IMR-90 (cell line): Measurements from ENCODE around the gene SPINT1. TPM values are rescaled to one million over a fixed set of nuclear protein-coding genes. Genes with fewer than 3 reads are reported as not detected.

ENCODE experiments used
- ATAC-seq: fragments of 200-7000 bp; cut with Tn5 transposase; 2 replicates; pipeline ENCODE4 v1.9.1; 2020; ENCODE audit warnings: low read depth, mild to moderate bottlenecking, moderate library complexity
- BruUV-seq: library from RNA; stranded (reverse); fragments of 400-500 nt; replicated peaks from 2 replicates; lab custom pipeline; 2021; lab: Mats Ljungman, UMichigan
- CTCF ChIA-PET: fragments of 300-600 bp; formaldehyde crosslinking; extraction: SDS; loops from one replicate; lab custom pipeline; 2021; ENCODE audit warnings: antibody characterized with exemption; lab: Yijun Ruan, JAX
- POLR2A ChIA-PET: fragments of 300-600 bp; sonication (Branson Sonifier 250); formaldehyde crosslinking; loops from one replicate; lab custom pipeline; 2022; ENCODE audit warnings: antibody characterized with exemption; ENCODE audit not compliant: unreplicated experiment; lab: Charles Lee
- DNase-seq: peaks from one replicate; pipeline ENCODE4 v3.0.0; 2013
- H2AFZ ChIP-seq: replicated peaks from 2 replicates; pipeline ENCODE3; 2013; ENCODE audit warnings: low read length, mild to moderate bottlenecking; ENCODE audit not compliant: poor library complexity
- H2AK5ac ChIP-seq: 2 replicates; pipeline ENCODE4 v1.6.1; 2013; ENCODE audit warnings: low read depth, low read length, inconsistent platforms
- H2AK9ac ChIP-seq: replicated peaks from 2 replicates; pipeline ENCODE3; 2013; ENCODE audit warnings: mild to moderate bottlenecking, low read depth, low read length, moderate library complexity; ENCODE audit not compliant: poor library complexity
- H2BK120ac ChIP-seq: 2 replicates; pipeline ENCODE4 v1.6.1; 2013; ENCODE audit warnings: low read depth, low read length, inconsistent platforms
- H2BK15ac ChIP-seq: 3 replicates; pipeline ENCODE4 v1.6.1; 2013; ENCODE audit warnings: low read depth, low read length, inconsistent platforms
- H2BK20ac ChIP-seq: 2 replicates; pipeline ENCODE4 v1.6.1; 2013; ENCODE audit warnings: low read depth, mild to moderate bottlenecking, inconsistent platforms, low read length, moderate library complexity
- H2BK5ac ChIP-seq: 2 replicates; pipeline ENCODE4 v1.6.1; 2013; ENCODE audit warnings: mild to moderate bottlenecking, low read depth, low read length, inconsistent platforms; ENCODE audit not compliant: poor library complexity, severe bottlenecking
- H3K14ac ChIP-seq: replicated peaks from 2 replicates; pipeline ENCODE4 v1.6.1; 2013; ENCODE audit warnings: low read depth, low read length, inconsistent platforms
- H3K18ac ChIP-seq: 2 replicates; pipeline ENCODE4 v1.6.1; 2013; ENCODE audit warnings: low read depth, low read length, control low read depth
- H3K23ac ChIP-seq: 2 replicates; pipeline ENCODE4 v1.6.1; 2013; ENCODE audit warnings: low read depth, low read length, inconsistent platforms
- H3K27ac ChIP-seq: 2 replicates; pipeline ENCODE4 v1.5.1; 2013; ENCODE audit warnings: mild to moderate bottlenecking, control low read depth, low read length; ENCODE audit not compliant: insufficient read depth
- H3K27me3 ChIP-seq: 2 replicates; pipeline ENCODE4 v1.6.1; 2013; ENCODE audit warnings: low read length; ENCODE audit not compliant: control insufficient read depth, insufficient read depth
- H3K36me3 ChIP-seq: 2 replicates; pipeline ENCODE4 v1.6.1; 2013; ENCODE audit warnings: low read length, mixed read lengths; ENCODE audit not compliant: control insufficient read depth, insufficient read depth
- H3K4ac ChIP-seq: 2 replicates; pipeline ENCODE4 v1.6.1; 2013; ENCODE audit warnings: low read depth, low read length, inconsistent platforms
- H3K4me1 ChIP-seq: 2 replicates; pipeline ENCODE4 v1.6.1; 2013; ENCODE audit warnings: low read length, mixed read lengths; ENCODE audit not compliant: control insufficient read depth, insufficient read depth
- H3K4me2 ChIP-seq: 2 replicates; pipeline ENCODE4 v1.6.1; 2013; ENCODE audit warnings: low read depth, mild to moderate bottlenecking, control low read depth, low read length, moderate library complexity
- H3K4me3 ChIP-seq: 2 replicates; pipeline ENCODE4 v1.5.1; 2013; ENCODE audit warnings: low read depth, mild to moderate bottlenecking, control low read depth, low read length, moderate library complexity; ENCODE audit not compliant: insufficient read depth
- H3K56ac ChIP-seq: 2 replicates; pipeline ENCODE4 v1.6.1; 2013; ENCODE audit warnings: low read length, inconsistent platforms; ENCODE audit not compliant: insufficient read depth; ENCODE audit errors: extremely low read depth
- H3K79me1 ChIP-seq, 2 experiments: 2 replicates each; pipeline ENCODE4 v1.6.1; 2013; ENCODE audit warnings: low read length in 2 of 2, inconsistent platforms in 1 of 2, low read depth in 1 of 2
- H3K9ac ChIP-seq: 2 replicates; pipeline ENCODE4 v1.6.1; 2013; ENCODE audit warnings: low read depth, low read length, control low read depth
- H3K9me1 ChIP-seq: 2 replicates; pipeline ENCODE4 v1.6.1; 2013; ENCODE audit warnings: low read length, inconsistent platforms; ENCODE audit not compliant: insufficient read depth
- H3K9me3 ChIP-seq: 2 replicates; pipeline ENCODE4 v1.6.1; 2013; ENCODE audit warnings: low read length; ENCODE audit not compliant: control insufficient read depth, insufficient read depth
- H4K20me1 ChIP-seq: 2 replicates; pipeline ENCODE4 v1.6.1; 2013; ENCODE audit warnings: low read length, inconsistent platforms; ENCODE audit not compliant: insufficient read depth
- H4K5ac ChIP-seq: 2 replicates; pipeline ENCODE4 v1.6.1; 2013; ENCODE audit warnings: mild to moderate bottlenecking, low read depth, low read length, control low read depth
- H4K8ac ChIP-seq, 2 experiments: 2 replicates each; pipeline ENCODE4 v1.6.1; 2013; ENCODE audit warnings: low read depth in 2 of 2, low read length in 2 of 2, control low read depth in 1 of 2, inconsistent platforms in 1 of 2
- H4K91ac ChIP-seq: 2 replicates; pipeline ENCODE4 v1.6.1; 2013; ENCODE audit warnings: low read depth, low read length, inconsistent platforms; ENCODE audit not compliant: insufficient read depth
- BHLHE40 ChIP-seq: fragments of 150-350 bp; IDR thresholded peaks from 2 replicates; pipeline ENCODE4 v1.6.1; 2016; ENCODE audit warnings: mild to moderate bottlenecking, low read depth, low read length
- CEBPB ChIP-seq: IDR thresholded peaks from 2 replicates; pipeline ENCODE4 v1.6.1; 2012; ENCODE audit warnings: low read depth, low read length, improper control_type of control experiment
- CHD1 ChIP-seq: IDR thresholded peaks from 2 replicates; pipeline ENCODE4 v1.6.1; 2012; ENCODE audit warnings: low read depth, low read length, improper control_type of control experiment
- CTCF ChIP-seq: conservative IDR thresholded peaks from 2 replicates; pipeline ENCODE4 v1.5.1; 2012; ENCODE audit warnings: mild to moderate bottlenecking, low read depth, low read length, improper control_type of control experiment
- FOS ChIP-seq: fragments of 150-350 bp; IDR thresholded peaks from 2 replicates; pipeline ENCODE4 v1.6.1; 2016; ENCODE audit warnings: low read depth, low read length
- MAFK ChIP-seq: IDR thresholded peaks from 2 replicates; pipeline ENCODE4 v1.6.1; 2012; ENCODE audit warnings: low read depth, low read length, improper control_type of control experiment
- MAZ ChIP-seq: IDR thresholded peaks from 2 replicates; pipeline ENCODE4 v1.6.1; 2012; ENCODE audit warnings: low read depth, mild to moderate bottlenecking, low read length, improper control_type of control experiment, moderate library complexity, borderline replicate concordance
- MXI1 ChIP-seq: IDR thresholded peaks from 2 replicates; pipeline ENCODE4 v1.6.1; 2012; ENCODE audit warnings: low read depth, mild to moderate bottlenecking, low read length, moderate library complexity, borderline replicate concordance
- NFE2L2 ChIP-seq: fragments of 150-350 bp; IDR thresholded peaks from 2 replicates; pipeline ENCODE4 v1.6.1; 2016; ENCODE audit warnings: low read depth, mild to moderate bottlenecking, low read length
- POLR2A ChIP-seq: IDR thresholded peaks from 2 replicates; pipeline ENCODE4 v1.6.1; 2012; ENCODE audit warnings: mild to moderate bottlenecking, low read depth, low read length
- RAD21 ChIP-seq: IDR thresholded peaks from 2 replicates; pipeline ENCODE4 v1.6.1; 2012; ENCODE audit warnings: low read length, improper control_type of control experiment
- RCOR1 ChIP-seq: IDR thresholded peaks from 2 replicates; pipeline ENCODE4 v1.6.1; 2012; ENCODE audit warnings: mild to moderate bottlenecking, low read length, improper control_type of control experiment; ENCODE audit not compliant: insufficient replicate concordance
- RFX5 ChIP-seq: IDR thresholded peaks from 2 replicates; pipeline ENCODE4 v1.8.0; 2012; ENCODE audit warnings: low read depth, mild to moderate bottlenecking, low read length, moderate library complexity
- SMC3 ChIP-seq: fragments of 150-350 bp; IDR thresholded peaks from 2 replicates; pipeline ENCODE4 v1.6.1; 2016; ENCODE audit warnings: low read depth, mild to moderate bottlenecking, antibody characterized with exemption, low read length, moderate library complexity
- USF2 ChIP-seq: fragments of 150-350 bp; IDR thresholded peaks from 2 replicates; pipeline ENCODE4 v1.6.1; 2017; ENCODE audit warnings: mild to moderate bottlenecking, antibody characterized with exemption, low read length, low read depth
- WGBS, 2 experiments: methylation state at CpG; one replicate each; pipeline versions ENCODE4 v1.1.5 to v1.1.7; 2013; ENCODE audit warnings: missing lambda C conversion rate in 2 of 2; ENCODE audit not compliant: insufficient read length in 1 of 2; ENCODE audit errors: extremely low coverage in 2 of 2; 5-methylcytosine and 5-hydroxymethylcytosine counted together
- dilution Hi-C: fragments of 300-500 bp; cut with HindIII; formaldehyde crosslinking; loops from one replicate; pipeline ENCODE4 v1.14.3; 2018; ENCODE audit warnings: low sequenced_read_pairs; ENCODE audit not compliant: unreplicated experiment
- in situ Hi-C: fragments of 300-500 bp; cut with MboI; formaldehyde crosslinking; loops from 3 replicates; pipeline ENCODE4 v1.14.3; 2019; ENCODE audit warnings: low sequenced_read_pairs, inconsistent platforms, mixed read lengths
- intact Hi-C: fragments of 100-400 bp; cut with micrococcal nuclease; formaldehyde crosslinking; loops from 2 replicates; pipeline ENCODE4 v1.10.0; 2022
- polyA plus RNA-seq, 3 experiments: library from polyadenylated mRNA; depleted of rRNA; stranded (reverse); fragments of >200 nt; gene quantifications; 2 replicates each; pipeline ENCODE4 v1.2.3, GENCODE V29; 2012; ENCODE audit warnings: low replicate concordance in 1 of 3
- total RNA-seq: library from RNA; depleted of rRNA; stranded (reverse); fragments of >200 nt; gene quantifications from 2 replicates; pipeline ENCODE4 v1.2.3, GENCODE V29; 2012

The SPINT1 gene
- total and polyA plus RNA-seq, 2 of the 4 experiments (the other 2 are of a cell fraction) = 0.90 to 2.1 TPM

GRCh38 chr15:40857601-40858341 is 13.9 kb downstream of the SPINT1 start:
- Histone ChIP-seq H2BK15ac (no peak overlapping the region), H3K9ac (no peak overlapping the region), H3K4me3 (no peak overlapping the region), H3K18ac (no peak overlapping the region), H3K23ac (no peak overlapping the region), H3K14ac (no peak overlapping the region), H3K56ac (no peak overlapping the region), H2AFZ (peak overlapping the region; percentile 84), H2BK20ac (no peak overlapping the region), H2AK5ac (no peak overlapping the region; the same call in 1 of the 2 replicates), H2BK120ac (no peak overlapping the region), H4K8ac (peak overlapping the region in 1 of 2 experiments; percentile 29; a peak in 1 of 4 replicates), H3K79me1 (no peaks in the 10 kb centered on the region), H4K91ac (no peak overlapping the region), H4K5ac (no peak overlapping the region), H3K4ac (no peak overlapping the region), H3K4me1 (no peaks in the 10 kb centered on the region), H3K4me2 (no peak overlapping the region), H3K36me3 (no peaks in the 10 kb centered on the region), H3K27ac (no peak overlapping the region), H3K9me3 (no peaks in the 10 kb centered on the region), H2AK9ac (peak overlapping the region; percentile 40), H4K20me1 (no peaks in the 10 kb centered on the region; the same call in 1 of the 2 replicates), H2BK5ac (no peak overlapping the region), H3K9me1 (peaks cover 3% of the 10 kb centered on the region; the same call in 1 of the 2 replicates), H3K27me3 (peaks cover 7% of the 10 kb centered on the region)
- in situ Hi-C loops (loop anchor here (5.0 kb wide), 1 partner anchor 35 kb away; the partner anchor contains the start of gene VPS18), dilution Hi-C loops (no loop called here), intact Hi-C loops (loop anchor here (1.0 kb wide), 1 partner anchor 37 kb away; the partner anchor contains the start of gene VPS18)
- DNase-seq = peak; percentile 48
- WGBS, 2 experiments = 32% methylated on average over 5 of the region's 15 CpGs; no CpG with 5 or more reads in 1 of the 2 experiments
- ChIA-PET CTCF (interaction anchor here (0.6 to 5.0 kb wide), 13 partner anchors 8 to 288 kb away, joined by 3 to 44 read pairs (median 5); partner anchors contain the start of genes RHOV and VPS18), POLR2A (interaction anchor here (0.6 kb wide), 1 partner anchor 36 kb away, joined by 3 read pairs; no protein-coding TSS in a partner anchor)
- peak; percentile 99 for ATAC-seq
- BruUV-seq = no TSS peak
- TF ChIP-seq USF2 = no peak
- peak; percentile 91 for TF ChIP-seq CTCF
- TF ChIP-seq RAD21 = peak; percentile 77
- TF ChIP-seq MAZ = peak; percentile 63; the same call in 1 of the 2 replicates
- TF ChIP-seq MXI1 = 0 out of 2 replicates have a peak, but pooled peaks have one; percentile 23
- no peak for TF ChIP-seq CHD1
- TF ChIP-seq NFE2L2 = no peak
- no peak for TF ChIP-seq FOS
- no peak for TF ChIP-seq RCOR1
- no peak for TF ChIP-seq POLR2A
- no peak for TF ChIP-seq CEBPB
- TF ChIP-seq SMC3 = peak; percentile 86
- TF ChIP-seq MAFK = no peak
- TF ChIP-seq BHLHE40 = no peak
- no peak for TF ChIP-seq RFX5
